ENCODE data around the gene SPATA22.

- TF ChIP-seq CTCF (IDR thresholded peaks at IDR 0.05), result no peak
- TF ChIP-seq EZH2 (IDR thresholded peaks at IDR 0.05; ENCODE audit: borderline replicate concordance, insufficient read depth, low read depth, low read length, poor library complexity, severe bottlenecking), result no peak
These were observed 34.4 kb upstream of the SPATA22 start for GRCh38 chr17:3506054-3506453.

All from B cell (primary cell).